DMS114 treated with DMSO at 0.1 percent for 48 hours (cell line): ENCODE results near the gene FAM20C.

Source experiments
- DNase-seq: peaks from one replicate; lab custom pipeline; 2025; ENCODE audit not compliant: unreplicated experiment; lab: John Stamatoyannopoulos, UW

FAM20C gene

DNA sequence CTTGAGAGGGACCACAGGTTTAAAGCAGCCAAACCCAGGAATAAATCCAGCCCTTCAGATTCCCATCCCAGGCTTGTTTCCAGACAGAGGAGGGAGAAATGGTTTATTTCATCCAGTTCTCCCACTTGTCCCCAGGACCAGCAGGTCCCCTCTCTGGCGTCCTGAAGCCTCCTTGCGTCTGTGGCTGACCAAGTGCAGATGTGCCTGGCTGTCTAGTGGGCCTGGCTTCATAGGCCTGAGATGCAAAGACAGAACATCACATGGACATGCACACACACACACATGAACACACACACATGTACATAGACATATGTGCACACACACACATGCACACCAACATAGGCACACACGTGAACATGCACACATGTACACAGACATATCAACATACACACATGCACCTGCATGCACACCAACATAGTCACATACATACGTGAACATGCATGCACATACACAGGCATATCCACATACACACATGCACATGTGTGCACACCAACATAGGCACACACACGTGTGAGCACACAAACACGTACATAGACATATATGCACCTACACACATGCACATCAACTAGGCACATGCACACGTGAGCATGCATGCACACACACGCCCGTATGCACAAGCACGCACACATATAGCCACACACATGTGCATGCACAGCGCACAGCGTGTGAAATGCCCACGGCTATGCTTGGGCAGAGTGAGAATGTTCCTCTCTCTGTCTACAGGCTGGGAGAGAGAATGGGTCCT lies 108.3 kb downstream of the FAM20C start:
- DNase-seq, result no peak

DNA sequence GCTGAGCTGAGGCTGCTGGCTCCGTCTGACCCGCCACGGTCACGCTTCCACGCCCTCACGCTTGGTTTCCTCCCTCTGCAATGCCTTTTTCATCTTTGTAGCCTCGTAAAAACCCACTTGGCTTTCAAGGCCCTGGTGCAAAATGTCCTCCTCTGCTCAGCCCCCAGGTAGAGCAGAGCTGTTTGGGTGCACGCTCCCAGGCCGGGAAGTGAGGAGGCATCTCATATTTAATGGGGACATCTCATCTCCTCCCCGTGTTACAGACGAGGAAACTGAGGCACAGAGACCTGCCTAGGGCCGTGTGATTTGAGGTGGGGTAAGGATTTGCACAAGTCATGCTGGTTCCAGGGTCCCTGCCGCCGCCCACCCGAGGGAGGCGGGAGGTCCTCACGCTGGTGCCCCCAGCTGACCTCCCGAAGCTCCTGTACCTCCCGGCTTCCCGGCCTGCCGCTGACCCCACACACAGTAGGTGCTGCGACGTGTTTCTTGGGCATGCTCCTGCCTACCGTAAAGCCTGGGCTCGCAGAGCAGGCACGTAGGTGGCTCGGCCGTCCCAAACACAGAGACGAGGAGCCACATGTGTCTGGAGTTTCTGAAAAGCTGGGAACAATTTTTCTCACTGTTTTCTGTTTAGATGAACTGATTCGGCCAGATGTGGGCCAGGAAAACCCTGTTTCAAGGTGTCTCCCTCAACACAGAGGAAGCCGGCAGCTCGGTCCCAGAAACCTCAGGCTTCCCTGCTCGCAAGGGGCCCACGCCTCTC lies 109.1 kb downstream of the FAM20C start:
- DNase-seq, result no peak

DNA sequence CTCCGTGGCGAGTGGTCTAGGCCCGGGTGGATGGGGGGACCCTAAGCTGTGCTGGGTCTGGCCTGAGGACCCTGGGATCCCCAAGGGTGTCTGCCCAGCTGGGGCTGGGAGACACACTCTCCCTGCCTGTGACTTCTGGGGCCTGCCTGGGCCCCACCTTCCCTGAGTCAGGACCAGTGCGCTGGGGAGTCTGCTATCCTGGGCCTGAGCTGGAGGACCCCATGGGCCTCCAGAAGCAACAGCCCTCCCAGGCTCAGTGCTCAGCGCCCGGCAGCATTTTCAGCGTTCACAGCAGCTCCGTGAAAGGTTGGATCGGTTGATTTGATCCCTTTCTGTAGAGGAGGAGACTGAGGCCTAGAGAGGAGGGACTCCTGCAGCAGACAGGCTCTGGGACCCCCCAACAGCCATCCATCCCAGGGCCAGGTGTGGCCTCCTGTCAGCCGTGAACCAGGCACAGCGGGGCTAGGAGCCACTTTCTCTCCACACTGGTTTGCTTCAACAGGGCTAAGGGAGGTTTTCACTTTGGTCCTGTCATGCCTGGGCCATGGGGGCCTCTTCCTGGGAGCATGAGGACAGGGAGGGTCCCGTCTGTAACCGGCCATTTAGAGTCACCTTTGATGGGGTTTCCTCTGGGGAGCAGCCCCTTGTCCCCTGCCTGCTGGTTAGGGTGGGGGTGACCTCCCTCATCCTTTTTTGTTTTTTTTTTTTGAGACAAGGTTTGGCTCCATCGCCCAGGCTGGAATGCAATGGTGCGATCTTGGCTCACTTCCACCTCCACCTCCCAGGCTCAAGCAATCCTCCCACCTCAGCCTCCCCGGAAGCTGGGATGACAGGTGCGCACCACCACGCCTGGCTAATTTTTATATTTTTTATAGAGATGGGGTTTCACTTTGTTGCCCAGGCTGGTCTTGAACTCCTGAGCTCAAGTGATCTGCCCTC lies 110.0 kb downstream of the FAM20C start:
- DNase-seq, result no peak

DNA sequence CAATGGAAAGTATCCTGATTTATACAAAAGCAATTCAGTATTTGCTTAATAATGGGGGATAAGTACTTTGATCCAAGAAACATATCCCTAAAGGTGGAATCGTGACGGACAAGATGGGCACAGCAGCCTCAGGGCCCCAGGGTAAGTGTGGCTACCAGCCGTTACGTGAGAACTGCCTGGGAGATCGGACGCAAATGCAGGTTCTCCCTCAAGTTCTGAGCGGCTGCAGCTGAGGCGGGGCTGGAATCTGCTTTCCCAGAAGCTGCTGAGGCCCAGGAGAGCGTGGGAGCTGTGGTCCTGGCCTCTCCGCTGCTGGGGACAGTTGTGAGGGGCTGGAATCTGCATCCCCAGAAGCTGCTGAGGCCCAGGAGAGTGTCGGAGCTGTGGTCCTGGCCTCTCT lies 111.1 kb downstream of the FAM20C start:
- no peak for DNase-seq

DNA sequence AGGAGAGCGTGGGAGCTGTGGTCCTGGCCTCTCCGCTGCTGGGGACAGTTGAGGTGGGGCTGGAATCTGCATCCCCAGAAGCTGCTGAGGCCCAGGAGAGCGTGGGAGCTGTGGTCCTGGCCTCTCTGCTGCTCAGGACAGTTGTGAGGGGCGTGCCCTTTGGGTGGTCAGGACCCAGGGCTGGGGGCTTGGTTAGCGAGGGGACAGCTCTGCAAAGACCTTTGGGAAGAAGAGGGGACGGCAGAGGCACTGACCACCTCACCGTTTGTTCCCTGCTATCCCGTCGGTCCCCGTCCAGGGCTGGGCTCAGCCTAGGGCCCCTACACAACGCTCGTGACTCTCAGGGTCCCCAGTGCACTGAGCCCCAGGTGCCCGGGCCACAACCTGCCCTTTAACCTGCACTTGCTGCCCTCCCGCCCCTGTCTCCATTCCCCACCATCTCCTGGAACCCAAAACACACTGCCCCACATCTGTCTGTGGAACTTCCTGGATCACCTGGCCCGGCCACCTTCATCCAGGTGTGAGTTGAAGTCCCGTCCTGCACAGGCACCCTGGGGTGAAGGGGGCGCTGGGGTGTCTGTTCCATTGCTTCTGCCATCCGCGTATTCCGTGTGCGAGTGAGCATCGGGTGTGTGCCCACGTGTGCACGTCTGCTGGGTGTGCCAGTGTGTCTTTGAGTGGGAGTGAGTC lies 111.7 kb downstream of the FAM20C start:
- no peak for DNase-seq

DNA sequence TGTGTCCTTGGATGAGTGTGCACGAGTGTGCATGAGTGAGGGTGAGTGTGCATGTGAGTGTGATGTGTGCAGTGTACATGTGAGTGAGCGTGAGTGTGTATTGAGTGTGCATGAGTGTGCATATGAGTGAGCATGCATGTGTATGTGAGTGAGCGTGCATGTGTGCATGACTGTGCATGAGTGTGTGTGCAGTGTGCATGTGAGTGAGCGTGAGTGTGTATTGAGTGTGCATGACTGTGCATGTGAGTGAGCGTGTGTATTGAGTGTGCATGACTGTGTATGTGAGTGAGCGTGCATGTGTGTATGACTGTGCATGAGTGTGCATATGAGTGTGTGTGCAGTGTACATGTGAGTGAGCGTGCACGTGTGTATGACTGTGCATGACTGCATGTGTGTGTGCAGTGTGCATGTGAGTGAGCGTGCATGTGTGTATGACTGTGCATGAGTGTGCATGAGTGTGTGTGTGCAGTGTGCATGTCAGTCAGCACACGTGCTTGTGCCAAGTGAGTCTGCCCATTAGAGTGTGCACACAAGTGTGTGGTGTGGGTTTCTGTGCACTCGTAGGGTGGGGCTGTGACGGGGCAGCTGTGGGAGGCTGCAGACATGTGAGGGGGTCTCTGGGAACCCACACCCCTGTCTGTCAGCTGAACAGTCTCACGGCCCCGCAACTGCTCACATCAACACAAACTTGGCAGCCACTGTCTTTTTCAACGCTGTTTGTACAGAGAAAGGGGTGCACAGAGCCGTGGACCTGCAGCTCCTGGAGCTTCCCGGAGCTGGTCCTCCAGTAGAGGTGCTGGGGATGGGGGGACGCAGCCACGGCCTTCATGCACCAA lies 112.4 kb downstream of the FAM20C start:
- no peak for DNase-seq

DNA sequence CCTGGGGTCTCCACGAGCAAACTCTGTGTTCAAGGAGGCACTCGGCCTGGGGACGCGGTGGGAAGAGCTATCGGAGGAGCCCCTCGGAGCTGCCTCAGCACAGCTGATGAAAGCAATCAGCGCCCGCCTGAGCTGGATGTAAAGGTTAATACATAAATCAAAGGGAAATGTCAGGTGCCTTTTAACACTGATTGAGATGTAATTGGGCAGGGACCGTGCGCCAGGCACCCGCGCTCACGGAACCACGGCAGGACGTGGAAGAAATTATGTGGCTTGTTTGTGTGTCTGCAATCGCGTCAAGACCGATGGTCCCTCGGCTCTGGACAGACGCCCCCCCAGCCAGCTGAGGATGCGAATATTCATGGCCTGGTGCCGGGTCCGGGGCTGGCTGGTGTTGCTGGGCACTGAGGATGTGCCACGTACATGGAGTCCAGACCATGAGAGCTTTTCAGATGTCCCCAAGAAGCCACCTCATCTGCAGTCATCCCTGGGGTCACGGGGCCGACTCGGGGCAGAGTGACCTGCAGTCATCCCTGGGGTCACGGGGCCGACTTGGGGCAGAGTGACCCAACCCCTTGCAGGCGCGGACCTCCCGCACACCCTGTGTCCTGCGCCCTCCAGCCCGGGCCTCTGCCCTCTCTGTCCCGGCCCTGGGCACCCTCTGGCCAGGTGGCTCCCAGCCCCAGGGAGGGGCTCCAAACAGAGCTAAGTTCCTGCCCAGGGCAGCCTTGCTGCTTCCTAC lies 113.2 kb downstream of the FAM20C start:
- DNase-seq, result no peak

DNA sequence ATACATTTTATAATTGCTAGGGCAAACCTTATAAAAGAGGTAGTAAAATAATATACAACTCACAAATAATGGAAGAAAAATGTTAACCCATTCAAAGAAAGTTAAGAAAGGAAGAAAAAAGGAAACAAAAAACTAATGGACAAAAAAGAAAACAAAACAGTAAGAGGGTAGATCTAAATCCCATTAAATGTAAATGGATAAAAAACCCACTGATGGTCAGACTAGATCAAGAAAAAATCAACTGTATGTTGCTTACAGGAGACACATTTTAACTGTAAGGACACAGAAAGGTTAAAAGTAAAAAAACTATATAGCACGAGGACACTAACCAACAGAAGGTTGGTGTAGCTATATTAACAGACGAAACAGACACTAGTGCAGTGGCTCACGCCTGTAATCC lies 115.6 kb downstream of the FAM20C start:
- DNase-seq, result no peak

DNA sequence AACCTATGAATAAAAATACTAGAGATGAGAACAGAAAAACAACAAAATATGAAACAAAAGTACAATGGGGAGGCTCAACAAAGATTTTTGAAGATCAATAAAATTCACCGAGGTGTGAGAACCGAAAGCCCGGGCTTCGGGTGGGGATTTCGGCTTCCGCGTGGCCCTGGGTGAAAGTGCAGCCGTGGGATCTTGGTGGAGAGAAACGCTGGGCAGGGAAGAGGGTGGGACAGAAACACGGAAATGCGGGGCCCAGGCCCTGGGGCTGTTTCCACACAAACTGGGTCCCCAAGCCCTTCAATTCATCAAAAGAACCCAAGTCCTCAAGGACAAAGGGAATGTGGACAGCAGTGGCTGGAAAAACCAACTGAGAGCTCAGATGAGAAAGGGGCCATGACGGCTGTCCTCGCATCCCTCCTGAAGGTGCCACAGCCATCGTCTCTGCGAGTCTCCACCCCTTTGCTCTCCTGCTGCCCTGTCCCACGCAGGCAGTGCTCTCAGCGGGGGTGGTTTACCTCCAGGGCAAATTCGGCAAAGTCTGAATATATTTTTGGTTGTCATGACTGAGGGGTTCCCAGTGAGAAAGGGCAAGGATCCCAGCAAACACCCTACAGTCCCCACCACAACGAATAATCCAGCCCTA lies 117.3 kb downstream of the FAM20C start:
- no peak for DNase-seq
